ENCODE results near the gene TRIM59. TPM values are rescaled to one million over a fixed set of nuclear protein-coding genes. Genes with fewer than 3 reads are reported as not detected.

The TRIM59 gene
- total RNA-seq, 1 donor from 2014 or later: not detected

- intact Hi-C loops (cut with DNase I): loop anchor here (1.0 to 5.0 kb wide), 4 partner anchors 49 to 823 kb away; partner anchors contain the start of genes KPNA4, NMD3, PPM1L and TRIM59
- peak; percentile 79 to 98 for DNase-seq (ENCODE audit: low spot score in 2 of 2)
- no peaks in the 10 kb centered on the region for H3K9me3 ChIP-seq
- no peaks in the 10 kb centered on the region for H3K36me3 ChIP-seq
- H3K4me1 ChIP-seq: peaks cover 0 to 8% of the 10 kb centered on the region in 2 donors
- H3K4me3 ChIP-seq: peak within 1 kb of the TSS; percentile 64 to 73
- no peaks in the 10 kb centered on the region for H3K27me3 ChIP-seq
- TF ChIP-seq CTCF (IDR thresholded peaks at IDR 0.05): no peak
- peak within 1 kb of the TSS; percentile 84 to 87 for H3K27ac ChIP-seq
Observed at GRCh38 chr3:160399125-160400029, 50.2 kb downstream of the TRIM59 start, which contains the start of the genes IFT80 and SMC4. Gene IFT80, minus strand, starts transcription at chr3:160399225. Its CDS starts 14,625 bp downstream, at chr3:160384600. Gene SMC4, plus strand, starts transcription at chr3:160399650. Its CDS starts 1,177 bp downstream, at chr3:160400827.

- Histone ChIP-seq H3K27ac (peak overlapping the region; percentile 84 to 87), H3K4me1 (peaks cover 0 to 8% of the 10 kb centered on the region in 2 donors), H3K4me3 (peak overlapping the region; percentile 64 to 73), H3K36me3 (no peaks in the 10 kb centered on the region), H3K27me3 (no peaks in the 10 kb centered on the region), H3K9me3 (no peaks in the 10 kb centered on the region)
- intact Hi-C loops (cut with DNase I): loop anchor here (1.0 to 2.0 kb wide), 2 partner anchors 50 to 167 kb away; partner anchors contain the start of genes KPNA4 and TRIM59
- TF ChIP-seq CTCF (IDR thresholded peaks at IDR 0.05): no peak
- DNase-seq (ENCODE audit: low spot score in 2 of 2): no peak
Observed at GRCh38 chr3:160398820-160399124, 50.8 kb downstream of the TRIM59 start.

- no peaks in the 10 kb centered on the region for H3K27me3 ChIP-seq
- H3K4me3 ChIP-seq: no peak overlapping the region
- peaks cover 0 to 4% of the 10 kb centered on the region in 2 donors for H3K4me1 ChIP-seq
- H3K9me3 ChIP-seq: no peaks in the 10 kb centered on the region
- no peaks in the 10 kb centered on the region for H3K36me3 ChIP-seq
- intact Hi-C loops (cut with DNase I): no loop called here
- no peak overlapping the region for H3K27ac ChIP-seq
- no peak for TF ChIP-seq CTCF (IDR thresholded peaks at IDR 0.05)
- DNase-seq (ENCODE audit: low spot score in 2 of 2): no peak
Observed at GRCh38 chr3:160395297-160395696, 54.3 kb downstream of the TRIM59 start.

- no peak for TF ChIP-seq CTCF (IDR thresholded peaks at IDR 0.05)
Observed at GRCh38 chr3:160394009-160394392, 55.6 kb downstream of the TRIM59 start.

GRCh38 chr3:160393346-160394008 is 56.1 kb downstream of the TRIM59 start:
- H3K4me3 ChIP-seq: no peak overlapping the region
- H3K27ac ChIP-seq: no peak overlapping the region
- no peaks in the 10 kb centered on the region for H3K27me3 ChIP-seq
- no peak for DNase-seq (ENCODE audit: low spot score in 2 of 2)
- H3K36me3 ChIP-seq: no peaks in the 10 kb centered on the region
- H3K9me3 ChIP-seq: no peaks in the 10 kb centered on the region
- peaks cover 0 to 4% of the 10 kb centered on the region in 2 donors for H3K4me1 ChIP-seq
- no peak for TF ChIP-seq CTCF (IDR thresholded peaks at IDR 0.05)
- intact Hi-C loops (cut with DNase I): no loop called here

More at GRCh38 chr3:160394009-160394392, 55.6 kb downstream of the TRIM59 start:
- H3K36me3 ChIP-seq: no peaks in the 10 kb centered on the region
- intact Hi-C loops (cut with DNase I): no loop called here
- H3K9me3 ChIP-seq: no peaks in the 10 kb centered on the region
- no peaks in the 10 kb centered on the region for H3K27me3 ChIP-seq
- peaks cover 0 to 4% of the 10 kb centered on the region in 2 donors for H3K4me1 ChIP-seq
- no peak overlapping the region for H3K4me3 ChIP-seq
- DNase-seq (ENCODE audit: low spot score in 2 of 2): no peak
- H3K27ac ChIP-seq: no peak overlapping the region
